ENCODE measurements around the gene PPAT.
"Not testable (repeated sequence)": the region's sequence is repeated elsewhere in the genome, so short reads cannot be mapped to it uniquely, and the experiment has no call there.

Gene PPAT

DNA sequence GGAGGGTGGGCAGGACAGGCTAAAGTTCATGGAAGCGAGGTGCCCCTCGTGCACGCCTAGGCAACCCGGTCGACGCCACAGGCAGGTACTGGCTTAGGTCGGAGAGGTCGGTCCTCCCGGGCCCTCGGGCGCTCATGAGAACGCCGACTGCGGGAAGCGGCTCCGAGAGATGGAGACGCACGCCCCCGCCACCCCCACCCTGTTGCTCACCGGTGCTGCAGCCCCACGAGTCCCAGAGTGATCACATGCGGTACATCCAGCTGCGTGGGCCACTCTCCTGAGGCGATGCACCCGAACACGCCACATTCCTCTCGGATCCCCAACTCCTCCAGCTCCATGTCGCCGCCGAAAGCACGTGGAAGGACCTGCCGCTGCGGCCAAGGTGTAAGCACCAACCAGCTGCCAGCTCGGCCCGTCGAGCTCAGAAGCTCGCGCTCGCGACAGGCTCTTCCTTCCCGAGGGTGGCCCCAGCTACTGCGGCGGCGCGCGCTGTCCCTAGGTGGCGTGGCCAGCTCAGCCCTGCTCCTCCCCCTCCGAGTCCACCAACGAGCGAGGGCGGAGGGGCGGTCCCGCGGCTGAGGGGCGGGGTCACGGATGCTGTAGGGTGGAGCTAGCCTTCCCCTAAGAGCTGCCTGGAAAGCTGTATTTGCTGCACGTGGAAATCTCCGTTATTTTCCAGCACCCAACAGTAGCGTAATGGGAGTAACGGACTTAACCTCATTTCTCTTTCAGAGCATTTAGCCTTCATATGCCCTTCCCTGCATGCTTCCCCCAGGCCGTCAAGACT, at the start of gene PPAT:
Gene PPAT, minus strand, starts transcription at position 476 of the 787 bp plus-strand sequence. Its CDS starts 138 bp downstream, at position 338.
- peak; percentile 99 for DNase-seq (ENCODE audit: low spot score)

DNA sequence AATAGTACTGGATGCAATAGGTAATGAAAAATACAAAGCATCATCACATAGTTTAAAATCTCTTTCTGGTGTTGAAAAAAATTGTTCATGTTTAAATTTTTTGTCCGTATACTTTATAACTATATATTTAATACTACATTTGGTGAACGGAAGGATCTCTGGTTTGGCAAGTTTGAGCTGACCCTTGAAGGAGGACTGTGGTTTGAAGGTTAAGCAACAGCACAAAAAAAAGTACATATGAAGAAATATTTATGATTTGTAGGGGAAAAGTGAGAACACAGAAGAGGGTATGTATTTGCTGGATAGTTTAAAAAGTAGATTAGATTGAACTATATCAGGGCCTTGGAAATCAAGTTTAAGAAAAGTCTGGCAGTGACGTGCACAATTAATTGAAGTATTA, 45.3 kb upstream of the PPAT start:
- no peak for DNase-seq (ENCODE audit: low spot score)

DNA sequence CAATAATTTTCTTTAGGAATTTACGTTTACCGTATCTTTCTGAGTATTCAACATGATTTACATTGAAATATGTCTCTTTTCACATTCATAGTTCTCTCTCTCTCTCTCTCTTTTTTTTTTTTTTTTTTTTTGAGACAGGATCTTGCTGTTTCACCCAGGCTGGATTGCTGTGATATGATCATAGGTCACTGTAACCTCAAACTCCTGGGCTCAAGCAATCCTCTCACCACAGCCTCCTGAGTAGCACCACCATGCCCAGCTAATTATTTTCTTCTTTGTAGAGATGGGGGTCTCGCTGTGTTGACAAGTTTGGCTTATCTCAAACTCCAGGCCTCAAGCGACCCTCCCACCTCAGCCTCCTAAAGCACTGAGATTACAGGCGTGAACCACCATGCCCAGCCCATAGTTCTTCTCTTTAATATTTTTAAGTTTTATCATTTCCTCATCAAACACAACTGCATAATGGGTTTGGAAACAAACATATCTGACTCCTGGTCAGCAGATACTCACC, 41.8 kb upstream of the PPAT start:
- DNase-seq (ENCODE audit: low spot score): no peak

DNA sequence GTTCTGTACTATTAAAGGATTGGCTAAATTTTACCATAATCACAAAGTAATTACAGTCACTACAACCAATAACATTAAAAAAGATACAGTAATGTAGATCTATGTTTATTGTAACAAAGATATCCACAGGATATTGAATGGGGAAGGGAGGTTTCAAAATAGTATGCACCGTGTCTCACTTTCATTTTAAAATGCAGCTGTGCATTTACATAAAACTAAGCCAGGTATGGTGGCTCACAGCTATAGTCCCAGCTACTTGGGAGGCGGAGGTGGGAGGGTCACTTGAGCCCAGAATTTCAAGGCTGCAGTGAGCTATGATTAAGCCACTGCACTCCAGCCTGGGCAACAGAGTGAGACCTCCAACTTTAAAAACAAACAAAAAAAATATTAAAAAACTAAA, 40.5 kb upstream of the PPAT start:
- DNase-seq (ENCODE audit: low spot score): peak; percentile 33

DNA sequence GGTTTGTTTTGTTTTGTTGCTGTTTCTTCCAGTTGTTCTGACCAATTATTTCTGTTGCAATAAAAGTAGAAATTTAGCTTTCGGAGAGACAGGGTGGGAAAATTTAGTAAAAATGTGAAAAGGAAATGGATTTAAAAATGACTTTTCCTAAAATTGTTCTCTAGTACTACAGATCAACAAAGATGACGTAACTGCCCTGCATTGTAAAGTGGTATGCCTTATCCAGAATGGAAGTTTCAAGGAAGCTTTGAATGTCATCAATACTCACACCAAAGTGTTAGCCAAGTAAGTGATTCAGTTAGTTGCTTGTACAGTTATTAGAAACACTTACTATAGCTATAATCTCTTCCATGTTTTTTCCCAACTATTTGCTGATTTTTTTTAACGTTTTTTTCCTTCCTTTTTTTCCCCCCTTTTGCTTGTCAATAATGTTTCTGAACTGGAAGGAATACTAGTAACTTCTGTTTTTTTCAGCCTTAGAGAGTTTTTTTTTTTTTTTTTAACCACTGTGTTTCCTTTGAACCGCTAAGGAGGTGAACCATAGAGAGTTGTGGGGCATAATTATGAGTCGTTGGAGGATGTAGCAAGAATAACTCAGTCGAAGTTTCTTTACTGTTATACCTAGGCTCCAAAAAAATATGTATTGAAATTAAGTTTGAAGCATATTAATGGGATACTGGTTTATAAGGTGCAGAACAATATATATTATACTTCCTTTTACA, 34.2 kb upstream of the PPAT start:
- DNase-seq (ENCODE audit: low spot score): peak; percentile 15

DNA sequence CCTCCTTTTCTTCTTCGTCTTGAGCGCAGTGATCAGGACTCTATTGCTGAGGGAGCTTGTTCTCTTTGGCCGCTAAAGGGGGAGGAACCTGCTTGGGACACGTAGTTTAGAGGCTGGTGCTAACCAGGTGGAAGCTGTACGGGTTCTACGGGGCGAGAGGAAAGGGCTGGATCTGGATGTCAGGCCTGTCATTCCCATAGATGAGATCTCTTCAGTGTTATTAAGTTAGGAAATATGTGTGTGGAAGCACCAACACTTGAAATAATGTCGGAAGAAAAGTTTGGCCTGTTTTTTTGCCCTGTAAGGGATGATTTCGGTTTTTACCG, 32.6 kb upstream of the PPAT start:
- peak; percentile 40 for DNase-seq (ENCODE audit: low spot score)

DNA sequence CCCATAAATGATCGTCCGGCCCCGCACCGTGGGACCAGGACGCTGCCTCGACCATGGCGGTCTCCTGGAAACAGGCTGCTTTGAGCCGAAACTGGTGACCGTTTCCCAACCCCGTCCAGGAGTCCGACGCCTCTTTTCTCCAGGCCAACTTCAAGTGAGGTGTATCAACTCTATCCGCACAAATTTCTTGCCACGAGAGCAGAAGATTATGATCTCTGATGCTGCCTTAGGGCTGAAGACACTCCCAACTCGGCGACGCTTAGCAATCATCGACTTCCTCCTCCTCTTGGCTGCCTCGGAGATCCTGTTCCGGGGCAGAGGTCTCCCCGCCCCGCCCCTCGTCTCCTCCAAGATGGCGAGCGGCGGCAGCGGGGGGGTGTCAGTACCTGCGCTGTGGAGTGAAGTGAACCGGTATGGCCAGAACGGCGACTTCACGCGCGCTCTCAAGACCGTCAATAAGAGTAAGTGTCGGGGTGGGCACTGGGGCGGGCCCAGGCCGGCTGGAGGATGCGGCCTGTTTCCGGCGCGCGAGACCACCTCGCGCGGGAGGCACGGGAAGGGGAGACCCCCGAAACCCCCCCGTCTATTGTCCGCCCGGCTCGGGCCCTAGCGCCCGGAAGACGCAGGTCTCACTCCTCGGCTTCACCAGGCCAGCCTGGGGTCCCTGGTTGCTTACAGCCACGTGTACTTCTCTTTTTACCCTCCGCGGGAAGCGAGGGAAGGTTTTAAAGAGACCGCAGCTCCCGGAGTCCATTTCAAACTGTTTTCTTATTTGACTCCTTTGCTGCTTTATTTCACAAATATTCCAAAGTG, 32.1 kb upstream of the PPAT start, which contains the start of gene SRP72:
Gene SRP72, plus strand, starts transcription at position 334 of the 813 bp plus-strand sequence. Its CDS starts 19 bp downstream, at position 353.
- DNase-seq (ENCODE audit: low spot score): peak; percentile 93

DNA sequence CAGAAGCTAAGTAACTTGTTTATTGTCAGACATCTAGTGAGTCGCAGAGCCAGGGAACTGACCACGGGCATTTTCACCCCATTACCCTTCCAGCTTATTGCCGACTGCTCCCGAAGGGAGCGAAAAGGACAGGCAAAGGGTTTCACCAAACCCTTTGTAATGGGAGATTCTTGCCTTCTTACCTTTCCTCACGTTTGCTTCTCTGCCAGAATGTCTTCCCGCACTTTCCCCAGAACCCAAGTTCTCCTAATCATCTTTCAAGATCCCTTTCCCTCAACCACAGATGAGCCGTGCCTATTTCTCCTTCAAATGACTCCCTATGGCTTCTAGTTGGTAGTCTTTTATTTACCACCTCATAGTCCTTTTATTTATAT, 31.5 kb upstream of the PPAT start:
- peak; percentile 5 for DNase-seq (ENCODE audit: low spot score)

DNA sequence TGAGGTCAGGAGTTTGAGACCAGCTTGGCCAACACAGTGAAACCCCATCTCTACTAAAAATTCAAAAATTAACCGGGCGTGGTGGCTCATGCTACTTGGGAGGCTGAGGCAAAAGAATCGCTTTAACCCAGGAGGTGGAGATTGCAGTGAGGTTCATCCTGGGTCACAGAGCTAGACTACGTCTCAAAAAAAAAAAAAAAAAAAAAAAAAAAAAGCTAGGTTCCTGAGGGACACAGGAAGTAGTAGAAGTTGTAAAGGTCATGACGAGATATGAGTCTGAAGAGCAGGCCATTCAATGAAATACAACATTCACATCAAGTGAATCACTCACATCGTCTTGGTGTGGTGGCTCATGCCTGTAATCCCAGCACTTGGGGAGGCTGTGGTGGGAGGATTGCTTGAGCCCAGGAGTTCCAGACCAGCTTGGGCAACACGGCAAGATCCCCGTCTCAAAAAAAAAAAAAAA, 30.9 kb upstream of the PPAT start:
- not testable (repeated sequence) for DNase-seq (ENCODE audit: low spot score)

DNA sequence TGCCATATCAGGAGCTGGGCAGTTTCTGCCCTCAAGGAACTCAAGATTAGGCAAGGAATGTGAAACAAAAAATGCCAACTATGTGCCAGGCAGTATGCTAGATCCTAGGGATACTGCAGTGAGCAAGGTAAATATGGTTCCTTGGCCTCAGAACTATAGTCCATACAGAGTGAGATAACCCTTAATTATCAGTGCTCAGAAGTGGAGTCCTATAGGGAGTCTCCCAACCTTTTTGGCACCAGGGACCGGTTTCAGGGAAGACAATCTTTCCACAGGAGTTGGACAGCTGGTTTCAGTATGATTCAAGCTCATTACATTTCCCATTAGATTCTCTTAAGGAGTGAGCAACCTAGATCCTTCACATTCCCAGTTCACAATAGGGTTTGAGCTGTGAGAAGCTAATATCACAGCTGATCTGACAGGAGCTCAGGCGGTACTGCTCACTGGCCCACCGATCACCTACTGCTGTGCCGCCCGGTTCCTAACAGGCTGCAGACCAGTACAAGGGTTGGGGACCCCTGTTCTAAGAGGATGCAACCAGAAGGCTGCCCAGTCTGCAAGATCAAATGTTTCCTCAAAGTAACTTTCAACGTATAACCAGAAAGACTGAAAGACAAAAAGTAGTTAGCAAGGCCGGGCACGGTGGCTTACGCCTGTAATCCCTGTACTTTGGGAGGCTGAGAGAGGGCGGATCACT, 30.3 kb upstream of the PPAT start:
- no peak for DNase-seq (ENCODE audit: low spot score)

DNA sequence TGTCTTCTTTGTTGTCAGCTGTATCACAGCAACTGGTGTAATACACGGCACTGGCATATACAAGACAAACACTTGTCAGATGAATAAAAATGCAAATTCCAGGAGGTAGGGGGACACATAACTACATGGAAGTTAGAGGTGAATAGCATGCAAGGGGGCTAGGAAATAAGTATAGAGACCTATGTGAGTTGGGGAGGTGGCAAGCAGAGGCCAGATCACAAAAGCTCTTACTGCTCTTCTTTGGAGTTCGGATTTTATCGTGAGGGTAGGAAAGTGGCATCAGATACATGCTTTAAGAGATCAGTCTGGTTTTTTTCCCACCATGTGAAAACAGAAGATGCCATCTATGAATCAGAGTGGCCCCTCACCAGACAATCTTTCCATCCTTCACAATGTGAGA, 29.2 kb upstream of the PPAT start:
- DNase-seq (ENCODE audit: low spot score): no peak

DNA sequence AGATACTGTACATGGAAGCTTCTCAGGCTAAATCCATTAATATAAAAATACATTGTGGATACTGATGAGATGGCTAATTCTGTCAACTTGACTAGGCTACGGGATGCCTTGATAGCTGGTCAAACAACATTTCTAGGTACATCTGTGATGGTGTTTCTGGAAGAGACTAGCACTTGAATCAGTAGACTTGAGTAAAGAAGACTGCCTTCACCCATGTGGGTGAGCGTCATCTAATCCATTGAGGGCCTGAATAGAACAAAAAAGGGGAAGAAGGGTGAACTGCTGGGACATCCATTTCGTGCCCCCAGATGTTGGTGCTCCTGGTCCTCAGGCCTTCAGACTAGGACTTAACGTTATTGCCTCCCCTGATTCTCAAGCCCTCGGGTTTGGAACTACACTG, 28.3 kb upstream of the PPAT start:
- no peak for DNase-seq (ENCODE audit: low spot score)

DNA sequence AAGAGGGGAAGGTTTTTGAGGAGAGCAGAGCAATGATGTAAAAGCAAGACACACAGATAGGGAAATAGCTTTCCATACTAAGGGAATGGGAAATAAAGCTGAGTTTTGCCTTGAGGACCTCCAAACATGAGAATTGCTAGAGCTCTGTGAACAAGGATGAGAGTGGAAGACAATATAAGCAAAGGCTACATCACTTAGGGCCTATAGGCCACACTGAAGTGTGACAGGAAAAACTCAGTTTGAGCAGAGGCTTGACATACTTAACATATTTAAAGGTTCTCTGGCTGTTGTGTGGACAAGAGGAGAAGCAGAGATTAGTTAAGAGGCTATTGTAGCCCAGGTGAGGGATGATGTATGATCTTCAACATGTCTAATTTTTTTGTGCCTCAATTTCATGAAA, 26.7 kb upstream of the PPAT start:
- no peak for DNase-seq (ENCODE audit: low spot score)

DNA sequence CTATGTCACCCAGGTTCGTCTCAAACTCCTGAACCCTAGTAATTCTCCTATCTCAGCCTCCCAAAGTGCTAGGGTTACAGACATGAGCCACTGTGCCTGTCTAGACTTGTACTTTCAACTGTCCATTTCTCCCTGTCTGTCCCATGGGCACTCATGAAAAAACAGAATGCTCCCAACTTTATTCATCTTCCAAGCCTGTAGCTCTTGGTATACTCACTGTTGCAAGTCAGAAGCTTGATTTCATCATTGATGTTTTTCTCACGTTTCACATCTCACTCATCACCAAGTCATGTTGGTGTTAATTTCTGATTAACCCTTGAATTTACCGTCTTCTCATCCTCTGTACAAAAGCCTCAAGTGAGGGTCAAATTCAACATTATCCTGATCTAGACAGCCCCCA, 24.7 kb upstream of the PPAT start:
- DNase-seq (ENCODE audit: low spot score): no peak

DNA sequence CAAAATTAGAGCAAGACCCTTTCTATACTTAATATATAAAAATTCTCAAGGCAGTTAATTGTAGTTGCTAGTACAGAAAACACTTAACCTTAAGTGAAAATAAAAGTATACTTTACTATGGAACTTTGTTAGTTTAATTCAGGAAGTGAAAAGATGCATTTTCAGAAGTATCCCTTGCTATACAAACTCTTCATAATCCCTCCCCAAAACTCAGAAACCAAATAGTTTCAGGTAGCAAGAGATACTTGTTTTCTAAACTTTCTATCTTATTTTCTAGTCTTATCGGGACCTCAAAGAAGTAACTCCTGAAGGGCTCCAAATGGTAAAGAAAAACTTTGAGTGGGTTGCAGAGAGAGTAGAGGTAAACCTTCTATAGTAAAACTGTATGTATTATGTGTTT, 14.9 kb upstream of the PPAT start:
- DNase-seq (ENCODE audit: low spot score): no peak

DNA sequence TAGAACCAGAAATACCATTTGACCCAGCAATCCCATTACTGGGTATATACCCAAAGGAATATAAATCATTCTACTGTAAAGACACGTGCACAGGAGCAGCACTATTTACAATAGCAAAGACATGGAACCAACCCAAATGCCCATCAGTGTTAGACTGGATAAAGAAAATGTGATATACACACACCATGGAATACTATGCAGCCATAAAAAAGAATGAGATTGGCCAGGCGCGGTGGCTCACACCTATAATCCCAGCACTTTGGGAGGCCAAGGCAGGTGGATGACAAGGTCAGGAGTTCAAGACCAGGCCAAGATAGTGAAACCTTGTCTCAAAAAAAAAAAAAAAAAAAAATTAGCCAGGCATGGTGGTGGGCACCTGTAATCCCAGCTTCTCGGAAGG, 14.1 kb upstream of the PPAT start:
- DNase-seq (ENCODE audit: low spot score): not testable (repeated sequence)

DNA sequence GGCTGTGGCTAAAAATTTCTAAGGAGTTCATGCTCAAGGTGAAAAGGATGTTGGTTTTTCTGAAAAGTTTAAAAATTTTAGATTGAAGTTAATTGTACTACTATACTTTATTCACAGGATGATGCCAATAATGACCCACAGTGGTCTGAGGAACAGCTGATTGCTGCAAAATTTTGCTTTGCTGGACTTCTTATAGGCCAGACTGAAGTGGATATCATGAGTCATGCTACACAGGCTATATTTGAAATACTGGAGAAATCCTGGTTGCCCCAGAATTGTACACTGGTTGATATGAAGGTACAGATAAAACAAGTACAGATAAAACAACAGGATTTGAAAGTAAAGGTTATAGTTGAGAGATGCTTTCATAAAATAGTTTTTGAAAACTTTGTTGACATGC, 12.9 kb upstream of the PPAT start:
- no peak for DNase-seq (ENCODE audit: low spot score)

DNA sequence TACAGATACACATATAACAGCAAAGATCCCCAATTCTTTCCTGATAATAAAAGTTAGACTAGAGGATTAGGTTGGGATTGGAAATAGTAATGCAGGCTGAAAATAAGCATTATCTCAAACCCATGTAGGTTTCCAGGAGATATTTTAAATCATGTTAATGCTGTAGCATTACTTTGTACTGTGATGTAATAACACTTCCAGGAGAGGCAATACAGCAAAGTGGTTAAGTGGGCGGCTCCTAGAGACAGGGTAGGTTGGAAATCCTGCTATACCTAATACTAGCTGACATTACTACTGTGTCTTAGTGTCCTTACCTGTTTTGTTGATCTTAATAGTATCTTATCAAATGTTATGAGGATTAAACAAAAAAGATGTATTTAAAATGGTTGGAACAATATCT, 10.3 kb upstream of the PPAT start:
- DNase-seq (ENCODE audit: low spot score): no peak

DNA sequence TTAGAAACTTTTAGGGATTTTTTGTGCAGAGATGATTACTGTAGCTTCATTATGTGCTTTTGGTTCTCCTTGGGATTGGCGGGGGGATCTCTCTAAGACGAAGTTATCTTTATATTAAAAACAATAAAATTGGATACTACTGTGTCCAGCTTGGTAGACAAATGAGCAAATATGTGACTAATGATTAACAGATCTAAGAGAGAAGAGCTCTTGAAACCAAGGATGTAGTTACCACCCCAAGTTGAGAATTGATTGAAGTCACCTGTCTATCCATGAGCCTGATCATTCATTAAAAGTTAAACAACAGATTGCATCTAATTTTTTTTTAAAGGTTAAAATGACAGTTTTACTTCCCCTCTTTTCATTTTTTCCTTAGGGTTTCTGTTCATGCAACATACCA, 9.3 kb upstream of the PPAT start:
- no peak for DNase-seq (ENCODE audit: low spot score)

DNA sequence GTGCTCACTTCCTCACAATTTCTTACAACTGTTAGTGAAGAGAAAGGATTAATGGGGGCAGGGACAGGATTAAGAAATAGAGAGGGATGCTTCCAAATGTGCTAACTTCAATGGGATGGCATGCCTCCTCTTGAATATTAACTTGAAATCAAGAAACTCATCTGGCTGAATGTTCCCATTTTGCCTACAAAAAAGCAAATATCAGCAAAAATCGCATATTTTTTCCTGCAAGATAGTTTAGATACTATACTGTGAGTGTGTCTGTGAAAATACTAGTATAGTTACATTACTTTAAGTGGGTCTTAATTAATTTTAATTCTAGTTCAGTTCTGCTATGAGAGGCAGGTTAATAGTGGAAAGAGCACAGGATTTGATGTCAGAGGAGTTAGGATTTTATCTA, 5.6 kb upstream of the PPAT start:
- no peak for DNase-seq (ENCODE audit: low spot score)

DNA sequence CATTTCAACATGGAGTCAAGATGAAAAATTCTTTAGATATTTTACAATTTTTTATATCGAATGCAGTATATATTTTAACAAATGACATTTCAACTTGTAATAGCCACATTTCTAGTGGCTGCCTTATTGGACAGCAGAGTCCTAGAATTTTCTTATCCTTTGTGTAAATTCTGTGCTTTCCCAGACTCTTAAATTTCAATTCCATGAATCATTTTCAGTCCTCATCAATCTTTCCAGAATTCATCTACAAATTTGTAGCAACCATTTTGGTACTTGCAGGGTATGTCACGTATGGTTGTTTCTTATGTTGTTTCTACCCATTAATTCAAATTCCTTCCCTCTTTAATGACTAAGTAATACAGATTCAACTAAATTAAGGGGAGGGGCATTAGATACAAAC, 3.4 kb upstream of the PPAT start:
- DNase-seq (ENCODE audit: low spot score): no peak

DNA sequence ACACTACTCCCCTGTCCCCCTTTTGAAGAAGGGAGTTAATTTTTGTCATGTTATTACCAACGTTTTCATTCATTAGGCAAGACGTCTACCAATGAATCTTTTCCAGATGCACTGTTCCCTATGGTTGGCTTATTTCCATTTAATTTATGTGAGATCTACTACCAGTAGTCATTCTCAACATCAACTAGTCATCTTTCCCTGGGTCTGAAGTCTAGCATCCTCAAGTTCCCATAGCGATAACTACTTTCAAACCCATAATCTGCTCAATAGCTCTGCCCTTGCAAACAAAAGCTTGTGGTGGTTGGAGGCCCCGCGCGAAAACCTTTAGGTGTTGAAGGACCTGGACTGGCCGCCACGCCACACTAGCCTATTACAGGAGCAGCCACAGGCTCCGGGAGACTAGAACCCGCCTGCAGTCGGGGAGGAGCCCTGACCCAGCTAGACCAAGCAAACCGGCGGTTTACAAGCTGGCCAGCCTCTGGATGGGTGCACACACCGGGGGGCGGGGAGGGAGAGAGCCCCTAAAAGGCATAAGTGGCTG, 746 bp downstream of the PPAT start:
- DNase-seq (ENCODE audit: low spot score): peak; percentile 40

Measured in germinal center (tissue), 1 donor.